OCI-LY7 (cell line): Measurements from ENCODE around the gene DEAF1. TPM values are rescaled to one million over a fixed set of nuclear protein-coding genes. Genes with fewer than 3 reads are reported as not detected.
A peak's percentile ranks its signal among the peaks of the same experiment; 100 is the strongest.

Experiments
- BruUV-seq: library from RNA; stranded (reverse); fragments of 400-500 nt; replicated peaks from 2 replicates; lab custom pipeline; 2021; lab: Mats Ljungman, UMichigan
- CTCF ChIA-PET: fragments of 300-600 bp; sonication (Branson Sonifier 250); formaldehyde crosslinking; loops from one replicate; lab custom pipeline; 2022; ENCODE audit warnings: antibody characterized with exemption; ENCODE audit not compliant: unreplicated experiment; lab: Charles Lee
- POLR2A ChIA-PET: fragments of 300-600 bp; sonication (Branson Sonifier 250); formaldehyde crosslinking; loops from one replicate; lab custom pipeline; 2022; ENCODE audit warnings: antibody characterized with exemption; lab: Charles Lee
- DNase-seq: peaks from one replicate; pipeline ENCODE4 v3.0.0-alpha.2; 2015; ENCODE audit warnings: low spot score
- H2AFZ ChIP-seq: fragments of 200-600 bp; sonication (generic), shearing (Covaris generic); 2 replicates; pipeline ENCODE4 v1.6.1; 2014; ENCODE audit warnings: mild to moderate bottlenecking, antibody characterized with exemption, low read length, moderate library complexity
- H3K27ac ChIP-seq: fragments of 200-600 bp; sonication (generic); 2 replicates; pipeline ENCODE4 v1.5.1; 2014; ENCODE audit warnings: mixed run types, low read depth, mild to moderate bottlenecking, moderate library complexity, low read length, inconsistent platforms; ENCODE audit not compliant: poor library complexity, severe bottlenecking
- H3K36me3 ChIP-seq: fragments of 200-600 bp; sonication (generic); 2 replicates; pipeline ENCODE4 v1.6.1; 2014; ENCODE audit warnings: mild to moderate bottlenecking, antibody characterized with exemption, low read length, moderate library complexity, mixed read lengths; ENCODE audit not compliant: insufficient read depth
- H3K4me1 ChIP-seq: fragments of 200-600 bp; sonication (generic); 2 replicates; pipeline ENCODE4 v1.5.1; 2014; ENCODE audit warnings: mild to moderate bottlenecking, low read length; ENCODE audit not compliant: insufficient read depth, poor library complexity, severe bottlenecking
- H3K4me2 ChIP-seq: fragments of 200-600 bp; sonication (generic); 2 replicates; pipeline ENCODE4 v1.6.1; 2014; ENCODE audit warnings: mild to moderate bottlenecking, low read length
- H3K4me3 ChIP-seq: fragments of 200-600 bp; sonication (generic); 2 replicates; pipeline ENCODE4 v1.5.1; 2014; ENCODE audit warnings: mild to moderate bottlenecking, low read depth, low read length; ENCODE audit not compliant: poor library complexity, severe bottlenecking
- H3K79me2 ChIP-seq: fragments of 200-600 bp; sonication (generic); 2 replicates; pipeline ENCODE4 v1.6.1; 2016; ENCODE audit warnings: low read depth, mild to moderate bottlenecking, low read length, moderate library complexity, mixed read lengths; ENCODE audit not compliant: insufficient read depth
- H3K9me2 ChIP-seq: fragments of 200-600 bp; sonication (generic); 2 replicates; pipeline ENCODE4 v1.6.1; 2016; ENCODE audit warnings: mild to moderate bottlenecking, low read length, mixed read lengths; ENCODE audit not compliant: insufficient read depth
- H3K9me3 ChIP-seq: fragments of 200-600 bp; sonication (generic); 2 replicates; pipeline ENCODE4 v1.6.1; 2014; ENCODE audit warnings: mild to moderate bottlenecking, mixed run types, low read length, mixed read lengths
- H4K20me1 ChIP-seq: fragments of 200-600 bp; sonication (generic); 2 replicates; pipeline ENCODE4 v1.6.1; 2014; ENCODE audit warnings: mild to moderate bottlenecking, antibody characterized with exemption, low read length, moderate library complexity, mixed read lengths; ENCODE audit not compliant: insufficient read depth
- EZH2phosphoT487 ChIP-seq: fragments of 200-600 bp; sonication (generic); IDR thresholded peaks from 2 replicates; pipeline ENCODE4 v1.6.1; 2018; ENCODE audit warnings: low read depth, borderline replicate concordance, mild to moderate bottlenecking, mixed run types, antibody characterized with exemption, low read length, moderate library complexity, mixed read lengths
- intact Hi-C: fragments of 100-400 bp; cut with micrococcal nuclease; formaldehyde crosslinking; loops from one replicate; pipeline ENCODE4 v1.10.0; 2022; ENCODE audit not compliant: unreplicated experiment
- total RNA-seq, 2 experiments: library from RNA; depleted of rRNA in 1 of 2; stranded (reverse); fragments of >200 nt in 1 of 2; shearing (Covaris generic) in 1 of 2; gene quantifications; 2 replicates each; pipeline ENCODE4 v1.2.3, GENCODE V29; 2014 to 2022
- TF ChIP-seq, protein P1 (sequence below): fragments of 200-600 bp; sonication (generic); conservative IDR thresholded peaks from 2 replicates; pipeline ENCODE4 v1.5.1; 2014; ENCODE audit warnings: mild to moderate bottlenecking, antibody characterized with exemption, low read length, moderate library complexity, mixed read lengths

The DEAF1 gene
- total RNA-seq, 2 experiments from 2014 or later: 42.7 to 66.2 TPM

DNA sequence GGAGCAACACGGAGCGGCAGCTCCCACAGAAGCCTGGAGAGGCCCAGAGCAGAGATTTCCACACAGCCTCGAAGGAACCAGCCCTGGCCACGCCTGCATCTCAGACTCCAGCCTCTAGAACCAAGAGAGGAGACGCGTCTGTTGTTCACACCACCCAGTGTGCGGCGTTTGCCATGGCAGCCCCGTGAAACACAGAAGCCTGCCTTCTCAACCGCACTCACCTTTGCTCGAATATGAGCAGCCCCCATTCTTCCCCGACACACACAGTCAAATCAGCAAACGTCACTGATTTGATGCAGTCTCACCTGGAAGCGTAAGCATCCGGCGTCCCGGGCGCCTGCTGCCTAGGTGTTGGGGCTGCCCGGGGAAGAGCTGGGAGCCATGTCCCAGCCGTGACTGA lies 38.0 kb upstream of the DEAF1 start:
- ChIA-PET POLR2A (interaction anchor here (0.6 kb wide), 2 partner anchors 17 to 1216 kb away, joined by 3 to 6 read pairs; no protein-coding TSS in a partner anchor), CTCF (no interaction called here)
- H3K4me1 ChIP-seq: peaks cover 9% of the 10 kb centered on the region
- no peak overlapping the region for H2AFZ ChIP-seq
- no peaks in the 10 kb centered on the region for H3K9me2 ChIP-seq
- H4K20me1 ChIP-seq: no peaks in the 10 kb centered on the region
- H3K79me2 ChIP-seq: no peaks in the 10 kb centered on the region
- no peaks in the 10 kb centered on the region for H3K36me3 ChIP-seq
- no TSS peak for BruUV-seq
- H3K9me3 ChIP-seq: no peaks in the 10 kb centered on the region
- no peak overlapping the region for H3K4me3 ChIP-seq
- no peak overlapping the region for H3K27ac ChIP-seq
- no peak for TF ChIP-seq EZH2phosphoT487
- TF ChIP-seq, protein P1, sequence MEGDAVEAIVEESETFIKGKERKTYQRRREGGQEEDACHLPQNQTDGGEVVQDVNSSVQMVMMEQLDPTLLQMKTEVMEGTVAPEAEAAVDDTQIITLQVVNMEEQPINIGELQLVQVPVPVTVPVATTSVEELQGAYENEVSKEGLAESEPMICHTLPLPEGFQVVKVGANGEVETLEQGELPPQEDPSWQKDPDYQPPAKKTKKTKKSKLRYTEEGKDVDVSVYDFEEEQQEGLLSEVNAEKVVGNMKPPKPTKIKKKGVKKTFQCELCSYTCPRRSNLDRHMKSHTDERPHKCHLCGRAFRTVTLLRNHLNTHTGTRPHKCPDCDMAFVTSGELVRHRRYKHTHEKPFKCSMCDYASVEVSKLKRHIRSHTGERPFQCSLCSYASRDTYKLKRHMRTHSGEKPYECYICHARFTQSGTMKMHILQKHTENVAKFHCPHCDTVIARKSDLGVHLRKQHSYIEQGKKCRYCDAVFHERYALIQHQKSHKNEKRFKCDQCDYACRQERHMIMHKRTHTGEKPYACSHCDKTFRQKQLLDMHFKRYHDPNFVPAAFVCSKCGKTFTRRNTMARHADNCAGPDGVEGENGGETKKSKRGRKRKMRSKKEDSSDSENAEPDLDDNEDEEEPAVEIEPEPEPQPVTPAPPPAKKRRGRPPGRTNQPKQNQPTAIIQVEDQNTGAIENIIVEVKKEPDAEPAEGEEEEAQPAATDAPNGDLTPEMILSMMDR: no peak
- H3K4me2 ChIP-seq: no peak overlapping the region
- intact Hi-C loops: no loop called here
- DNase-seq: no peak

DNA sequence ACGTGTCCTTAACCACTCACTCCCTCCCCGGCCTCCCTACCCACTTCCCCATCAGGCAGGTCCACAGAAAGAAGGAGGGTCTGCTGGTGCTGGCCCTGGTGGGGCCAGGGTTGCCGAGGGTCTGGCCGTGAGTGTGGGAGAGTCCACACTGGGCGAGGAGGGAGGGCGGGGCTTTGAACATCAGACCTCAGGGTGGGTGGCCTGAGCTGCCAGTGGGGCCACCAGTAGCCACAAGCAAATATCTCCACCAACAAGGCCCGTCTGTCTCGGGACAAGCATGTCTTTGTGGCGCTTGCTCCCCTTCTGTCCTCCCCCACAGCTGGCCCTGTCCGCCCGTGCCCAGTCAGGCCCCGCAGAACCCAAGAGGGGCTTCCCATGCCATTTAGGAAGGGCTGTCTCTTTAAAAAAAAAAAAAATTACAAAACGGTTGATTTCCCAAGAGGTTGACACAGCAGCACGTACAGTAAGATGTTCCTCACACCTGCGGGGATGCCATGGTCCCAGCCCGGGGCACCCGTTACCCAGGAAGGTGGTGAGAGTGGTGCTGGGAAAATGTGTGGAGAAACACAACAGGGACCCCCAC lies 34.6 kb upstream of the DEAF1 start:
- peaks cover 32% of the 10 kb centered on the region for H3K4me1 ChIP-seq
- H3K9me3 ChIP-seq: no peaks in the 10 kb centered on the region
- no peak overlapping the region for H3K4me3 ChIP-seq
- no peaks in the 10 kb centered on the region for H3K79me2 ChIP-seq
- TF ChIP-seq EZH2phosphoT487: no peak
- TF ChIP-seq, protein P1: no peak
- H3K4me2 ChIP-seq: peak overlapping the region; percentile 20; the same call in 1 of the 2 replicates
- H3K36me3 ChIP-seq: no peaks in the 10 kb centered on the region
- no peak overlapping the region for H2AFZ ChIP-seq
- H3K9me2 ChIP-seq: no peaks in the 10 kb centered on the region
- ChIA-PET CTCF (no interaction called here), POLR2A (no interaction called here)
- intact Hi-C loops: no loop called here
- DNase-seq: no peak
- no peaks in the 10 kb centered on the region for H4K20me1 ChIP-seq
- H3K27ac ChIP-seq: no peak overlapping the region
- BruUV-seq: no TSS peak

DNA sequence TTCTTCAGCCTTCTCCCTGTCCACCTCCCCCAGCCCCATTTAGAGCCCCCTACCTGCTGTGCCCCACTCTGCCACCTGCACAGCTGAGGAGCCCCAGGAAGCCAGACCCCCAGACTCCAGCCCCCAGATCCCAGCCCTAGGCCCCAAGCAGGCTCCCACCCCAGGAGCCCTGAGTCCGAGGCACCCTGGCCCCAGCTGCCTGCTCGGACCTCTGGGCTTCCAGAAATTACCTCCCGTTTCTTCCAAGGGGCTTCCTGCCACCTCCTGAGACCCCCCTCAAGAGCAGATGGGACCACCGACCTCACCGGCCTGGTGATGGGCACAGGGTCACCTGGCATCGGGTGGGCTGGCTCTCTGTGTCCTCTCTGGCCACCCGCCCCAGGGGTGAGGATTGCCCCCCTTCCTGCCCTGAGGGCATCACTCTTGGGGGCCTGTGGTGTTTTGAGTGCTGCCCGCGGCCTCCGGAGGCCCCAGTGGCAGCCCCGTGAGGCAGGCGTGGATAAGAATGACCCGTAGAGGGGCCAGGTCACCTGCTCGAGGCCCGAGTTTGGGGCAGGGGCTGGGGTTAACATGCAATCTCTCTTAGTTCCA lies 34.0 kb upstream of the DEAF1 start:
- POLR2A ChIA-PET: no interaction called here
- Histone ChIP-seq H3K4me2 (no peak overlapping the region; the same call in 1 of the 2 replicates), H3K9me3 (no peaks in the 10 kb centered on the region), H2AFZ (no peak overlapping the region), H3K4me3 (no peak overlapping the region), H3K4me1 (peaks cover 37% of the 10 kb centered on the region), H3K27ac (no peak overlapping the region), H4K20me1 (no peaks in the 10 kb centered on the region), H3K9me2 (no peaks in the 10 kb centered on the region), H3K79me2 (no peaks in the 10 kb centered on the region), H3K36me3 (no peaks in the 10 kb centered on the region)
- BruUV-seq: no TSS peak
- no peak for DNase-seq
- TF ChIP-seq EZH2phosphoT487: no peak
- TF ChIP-seq, protein P1: no peak
- CTCF ChIA-PET: no interaction called here
- intact Hi-C loops: loop anchor here (1.0 kb wide), 1 partner anchor 36 kb away; no protein-coding TSS in a partner anchor
